Measurements from ENCODE around the gene EGFR. TPM values are rescaled to one million over a fixed set of nuclear protein-coding genes. Genes with fewer than 3 reads are reported as not detected.

Gene EGFR
- total RNA-seq, 1 donor: 98.9 TPM

GRCh38 chr7:55070854-55071253, 52.0 kb downstream of the EGFR start:
- H3K4me3 ChIP-seq (ENCODE audit: low read depth, low read length): no peak overlapping the region
- TF ChIP-seq, protein P1, sequence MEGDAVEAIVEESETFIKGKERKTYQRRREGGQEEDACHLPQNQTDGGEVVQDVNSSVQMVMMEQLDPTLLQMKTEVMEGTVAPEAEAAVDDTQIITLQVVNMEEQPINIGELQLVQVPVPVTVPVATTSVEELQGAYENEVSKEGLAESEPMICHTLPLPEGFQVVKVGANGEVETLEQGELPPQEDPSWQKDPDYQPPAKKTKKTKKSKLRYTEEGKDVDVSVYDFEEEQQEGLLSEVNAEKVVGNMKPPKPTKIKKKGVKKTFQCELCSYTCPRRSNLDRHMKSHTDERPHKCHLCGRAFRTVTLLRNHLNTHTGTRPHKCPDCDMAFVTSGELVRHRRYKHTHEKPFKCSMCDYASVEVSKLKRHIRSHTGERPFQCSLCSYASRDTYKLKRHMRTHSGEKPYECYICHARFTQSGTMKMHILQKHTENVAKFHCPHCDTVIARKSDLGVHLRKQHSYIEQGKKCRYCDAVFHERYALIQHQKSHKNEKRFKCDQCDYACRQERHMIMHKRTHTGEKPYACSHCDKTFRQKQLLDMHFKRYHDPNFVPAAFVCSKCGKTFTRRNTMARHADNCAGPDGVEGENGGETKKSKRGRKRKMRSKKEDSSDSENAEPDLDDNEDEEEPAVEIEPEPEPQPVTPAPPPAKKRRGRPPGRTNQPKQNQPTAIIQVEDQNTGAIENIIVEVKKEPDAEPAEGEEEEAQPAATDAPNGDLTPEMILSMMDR (IDR thresholded peaks at IDR 0.05; ENCODE audit: insufficient read depth, low read depth, low read length): no peak
- no peak for DNase-seq (ENCODE audit: low read depth)

DNA sequence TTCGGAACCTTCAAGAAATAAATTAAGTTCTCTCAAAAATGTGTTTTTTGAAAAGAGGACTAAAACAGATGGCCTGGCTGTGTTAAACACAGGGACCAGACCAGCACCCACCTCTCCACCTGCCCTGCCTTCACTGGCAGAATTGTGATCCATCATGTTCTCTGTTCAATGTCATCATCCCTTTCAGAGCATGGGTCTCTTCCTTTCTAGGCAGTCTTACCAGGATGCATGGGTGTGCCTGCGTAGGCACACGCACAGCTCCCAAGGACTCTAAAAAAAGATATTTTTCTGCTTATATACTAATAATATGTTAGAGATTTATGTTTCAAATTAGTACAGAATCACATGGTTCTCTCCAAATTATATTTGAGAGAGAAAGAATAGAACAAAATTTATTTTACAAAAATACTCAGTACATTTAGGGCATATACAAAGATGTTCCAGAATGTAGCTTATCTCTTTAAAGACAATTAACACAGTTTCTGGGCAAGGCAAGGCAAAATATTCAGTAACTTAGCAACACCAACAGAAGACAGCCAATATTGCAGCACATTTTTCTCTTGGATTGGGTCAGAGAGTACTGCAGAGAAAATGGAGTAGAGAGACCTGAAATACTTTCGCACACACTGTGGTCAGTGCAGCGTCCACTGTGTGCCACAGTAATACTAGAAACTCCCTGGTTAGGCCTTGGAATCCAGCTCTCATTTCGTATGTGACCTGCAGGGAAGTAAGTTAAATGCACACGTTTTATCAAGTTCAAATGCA, 52.8 kb downstream of the EGFR start:
- no peak overlapping the region for H3K4me3 ChIP-seq (ENCODE audit: low read depth, low read length)
- TF ChIP-seq, protein P1 (IDR thresholded peaks at IDR 0.05; ENCODE audit: insufficient read depth, low read depth, low read length): no peak
- DNase-seq (ENCODE audit: low read depth): no peak

DNA sequence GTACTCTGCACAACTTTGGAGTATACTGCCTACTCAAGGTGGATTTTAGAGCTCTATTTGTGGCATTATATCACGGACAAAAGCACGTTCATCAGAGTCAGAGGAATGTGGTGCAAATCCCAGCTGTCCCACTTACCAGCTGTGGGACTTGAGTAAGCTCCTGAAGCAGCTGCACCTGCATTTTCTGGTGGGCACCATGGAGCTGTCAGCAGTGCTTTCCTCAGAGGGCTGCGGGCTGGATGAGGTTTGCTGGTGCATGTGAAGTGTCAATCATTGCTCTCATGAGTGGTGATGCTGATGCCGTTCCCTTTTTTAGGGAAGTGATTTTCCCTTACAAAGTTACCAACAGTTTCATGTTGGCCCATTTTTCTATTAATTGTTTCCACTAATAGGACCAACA, 53.4 kb downstream of the EGFR start:
- H3K4me3 ChIP-seq (ENCODE audit: low read depth, low read length): no peak overlapping the region
- TF ChIP-seq, protein P1 (IDR thresholded peaks at IDR 0.05; ENCODE audit: insufficient read depth, low read depth, low read length): no peak
- no peak for DNase-seq (ENCODE audit: low read depth)

DNA sequence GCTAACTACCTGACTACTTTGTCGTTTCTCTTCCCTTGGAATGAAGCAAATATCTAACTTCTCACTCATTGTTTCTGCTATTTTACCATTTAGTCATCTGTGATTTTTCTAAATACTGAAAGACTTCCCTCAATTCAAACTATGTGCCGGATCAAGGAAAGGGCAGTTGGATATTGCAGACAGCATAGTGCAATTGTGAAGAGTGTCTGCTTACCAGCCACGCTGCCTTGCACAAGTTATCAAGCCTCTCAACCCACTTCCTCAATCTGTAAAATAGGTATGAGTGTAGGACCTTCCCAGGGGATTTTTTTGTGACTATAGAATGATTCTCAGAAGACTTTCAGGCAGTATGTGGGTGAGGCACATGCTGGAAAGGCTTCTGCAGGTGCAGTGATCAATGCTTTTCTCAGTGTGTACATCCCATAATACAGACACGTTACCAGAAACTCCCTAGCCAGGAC, 54.3 kb downstream of the EGFR start:
- TF ChIP-seq, protein P1 (IDR thresholded peaks at IDR 0.05; ENCODE audit: insufficient read depth, low read depth, low read length): no peak
- H3K4me3 ChIP-seq (ENCODE audit: low read depth, low read length): no peak overlapping the region
- no peak for DNase-seq (ENCODE audit: low read depth)

- TF ChIP-seq, protein P1 (IDR thresholded peaks at IDR 0.05; ENCODE audit: insufficient read depth, low read depth, low read length): no peak
- H3K4me3 ChIP-seq (ENCODE audit: low read depth, low read length): peak overlapping the region; percentile 49
- DNase-seq (ENCODE audit: low read depth): peak; percentile 82
Measured at GRCh38 chr7:55073976-55074528, 55.2 kb downstream of the EGFR start.

- TF ChIP-seq, protein P1 (IDR thresholded peaks at IDR 0.05; ENCODE audit: insufficient read depth, low read depth, low read length): no peak
- DNase-seq (ENCODE audit: low read depth): no peak
- H3K4me3 ChIP-seq (ENCODE audit: low read depth, low read length): no peak overlapping the region
Measured at GRCh38 chr7:55075464-55076021, 56.7 kb downstream of the EGFR start.

Measured in fibroblast of villous mesenchyme (primary cell).